HG02852 (cell line): ENCODE measurements around the gene TMEM40.

Experiments used
- ATAC-seq: cut with Tn5 transposase; IDR thresholded peaks from one replicate; pipeline ENCODE4 v1.9.1; 2021; ENCODE audit warnings: mild to moderate bottlenecking, moderate library complexity; ENCODE audit not compliant: unreplicated experiment

Gene TMEM40

DNA sequence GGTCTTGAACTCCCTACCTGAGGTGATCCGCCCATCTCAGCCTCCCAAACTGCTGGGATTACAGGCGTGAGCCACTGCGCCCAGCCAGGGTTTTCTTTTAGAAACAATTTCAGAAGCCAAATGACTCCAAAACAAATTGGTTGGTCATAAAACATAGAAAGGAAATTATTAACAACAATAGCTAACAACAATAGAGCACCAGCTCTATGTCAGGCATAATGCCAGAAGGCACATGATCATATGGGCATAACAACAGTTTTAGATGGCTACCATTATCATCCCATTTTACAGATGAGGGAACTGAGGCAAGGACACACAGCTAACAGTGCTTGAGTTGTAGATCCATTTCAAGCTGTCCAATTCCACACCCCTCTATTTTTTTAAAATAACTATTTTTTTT is 73.0 kb downstream of the TMEM40 start:
- no peak for ATAC-seq
